Right lobe of liver (tissue), 6 donors: ENCODE results near the gene GLDN. TPM values are rescaled to one million over a fixed set of nuclear protein-coding genes. Genes with fewer than 3 reads are reported as not detected.

Experiments used
- ATAC-seq, 4 donors: fragments of 200-7000 bp; cut with Tn5 transposase; one replicate each; pipeline ENCODE4 v1.9.1; 2020; ENCODE audit warnings: mild to moderate bottlenecking in 4 of 4, moderate library complexity in 4 of 4
- DNase-seq, 3 donors: peaks; one replicate each; pipeline ENCODE4 v3.0.0-alpha.2; 2020
- H3K27ac ChIP-seq, 3 donors: fragments of 200-600 bp; one replicate each; pipeline ENCODE4 v1.8.0; 2022
- H3K27me3 ChIP-seq, 2 donors: fragments of 200-600 bp; one replicate each; pipeline ENCODE4 v1.8.0; 2022
- H3K36me3 ChIP-seq, 4 donors: fragments of 200-600 bp; sonication (generic) in 1 of 4; one replicate each; pipeline versions ENCODE4 v1.5.1 to v1.8.0; 2017 to 2022; ENCODE audit warnings: control low read depth in 1 of 4
- H3K4me1 ChIP-seq, 4 donors: fragments of 200-600 bp; sonication (generic) in 1 of 4; one replicate each; pipeline versions ENCODE4 v1.5.1 to v1.8.0; 2017 to 2022; ENCODE audit warnings: control low read depth in 1 of 4
- H3K4me3 ChIP-seq, 3 donors: fragments of 200-600 bp; one replicate each; pipeline ENCODE4 v1.8.0; 2022
- H3K9me3 ChIP-seq, 4 donors: fragments of 200-600 bp; sonication (generic) in 1 of 4; one replicate each; pipeline versions ENCODE4 v1.5.1 to v1.8.0; 2017 to 2022; ENCODE audit warnings: control low read depth in 1 of 4
- POLR2A ChIP-seq: fragments of 450-650 bp; IDR thresholded peaks from one replicate; pipeline ENCODE4 v1.6.1; 2017; ENCODE audit warnings: antibody characterized with exemption, mild to moderate bottlenecking
- WGBS: methylation state at CpG from one replicate; pipeline ENCODE4 v1.1.6; 2018; ENCODE audit warnings: low coverage, low lambda C conversion rate; ENCODE audit not compliant: insufficient coverage; ENCODE audit errors: missing lambda C conversion rate; 5-methylcytosine and 5-hydroxymethylcytosine counted together
- intact Hi-C, 2 donors: fragments of 100-400 bp; cut with DNase I; formaldehyde crosslinking; loops; one replicate each; pipeline versions ENCODE4 v1.11.2 to v1.14.1; 2022
- total RNA-seq, 6 experiments: library from RNA; depleted of rRNA in 2 of 6; stranded (reverse); fragments of >200 nt in 2 of 6; fragmentation: NEBNext Ultra II Directional in 3 of 6; extraction: Animal tissue kit (Norgen Biotek cat#: 25700) in 3 of 6; gene quantifications; one replicate each; pipeline versions ENCODE4 v1.1.0 to v1.2.4, GENCODE V29; 2016 to 2023
- TF ChIP-seq, protein P1 (sequence below), 4 donors: fragments of 200-600 bp in 3 of 4; fragments of 450-650 bp in 1 of 4; IDR thresholded peaks; one replicate each; pipeline versions ENCODE4 v1.5.1 to v1.8.0; 2016 to 2022; ENCODE audit warnings: antibody characterized with exemption in 4 of 4, mild to moderate bottlenecking in 2 of 4
- donor health status: DM: no; HTN: yes; CAD: no.
- donor health status: DM: no; HTN: no; CAD: no.
- donor health status: DM: no; HTN: no; CAD: no.
- donor health status: DM: no; HTN: yes; CAD: no.
- donor health status: DM: no; HTN: yes; CAD: no.

The GLDN gene
- total RNA-seq, 6 experiments from 2014 or later = 0.18 to 0.81 (median 0.43) TPM

DNA sequence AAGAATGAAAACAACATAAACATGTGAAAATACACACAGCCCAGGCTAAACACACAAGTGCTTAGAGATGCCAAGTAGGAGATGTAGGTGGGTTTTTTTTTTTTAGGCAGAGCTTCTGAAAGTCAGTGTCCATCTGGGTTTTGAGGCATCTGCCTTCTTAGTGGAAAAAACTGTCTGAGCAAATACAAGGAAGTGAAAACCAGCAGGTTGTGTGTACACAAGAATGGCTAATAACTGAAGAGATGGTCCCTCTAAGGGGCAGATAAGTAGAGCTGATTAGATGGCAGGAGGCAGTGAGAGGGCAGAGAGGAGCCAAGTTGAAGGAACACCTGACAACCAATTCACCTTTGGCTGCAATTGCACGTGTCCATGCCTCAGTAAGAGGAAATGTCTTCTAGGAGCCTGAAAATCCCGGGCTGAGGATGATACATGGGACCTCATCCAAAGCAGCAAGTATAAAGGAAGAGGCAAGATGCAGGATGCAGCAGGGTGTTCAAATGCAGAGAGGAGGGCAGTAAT, 37.9 kb upstream of the GLDN start:
- no peak for DNase-seq
- no peak for ATAC-seq
- intact Hi-C loops = no loop called here
- no peak overlapping the region for H3K27ac ChIP-seq
- H3K4me1 ChIP-seq = no peaks in the 10 kb centered on the region
- H3K4me3 ChIP-seq = no peak overlapping the region
- TF ChIP-seq POLR2A = no peak
- TF ChIP-seq, protein P1, sequence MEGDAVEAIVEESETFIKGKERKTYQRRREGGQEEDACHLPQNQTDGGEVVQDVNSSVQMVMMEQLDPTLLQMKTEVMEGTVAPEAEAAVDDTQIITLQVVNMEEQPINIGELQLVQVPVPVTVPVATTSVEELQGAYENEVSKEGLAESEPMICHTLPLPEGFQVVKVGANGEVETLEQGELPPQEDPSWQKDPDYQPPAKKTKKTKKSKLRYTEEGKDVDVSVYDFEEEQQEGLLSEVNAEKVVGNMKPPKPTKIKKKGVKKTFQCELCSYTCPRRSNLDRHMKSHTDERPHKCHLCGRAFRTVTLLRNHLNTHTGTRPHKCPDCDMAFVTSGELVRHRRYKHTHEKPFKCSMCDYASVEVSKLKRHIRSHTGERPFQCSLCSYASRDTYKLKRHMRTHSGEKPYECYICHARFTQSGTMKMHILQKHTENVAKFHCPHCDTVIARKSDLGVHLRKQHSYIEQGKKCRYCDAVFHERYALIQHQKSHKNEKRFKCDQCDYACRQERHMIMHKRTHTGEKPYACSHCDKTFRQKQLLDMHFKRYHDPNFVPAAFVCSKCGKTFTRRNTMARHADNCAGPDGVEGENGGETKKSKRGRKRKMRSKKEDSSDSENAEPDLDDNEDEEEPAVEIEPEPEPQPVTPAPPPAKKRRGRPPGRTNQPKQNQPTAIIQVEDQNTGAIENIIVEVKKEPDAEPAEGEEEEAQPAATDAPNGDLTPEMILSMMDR (IDR thresholded peaks at IDR 0.05) = no peak
- WGBS = no CpG with 5 or more reads among the region's 2 CpGs
- no peaks in the 10 kb centered on the region for H3K36me3 ChIP-seq
- H3K9me3 ChIP-seq = no peaks in the 10 kb centered on the region
- no peaks in the 10 kb centered on the region for H3K27me3 ChIP-seq

DNA sequence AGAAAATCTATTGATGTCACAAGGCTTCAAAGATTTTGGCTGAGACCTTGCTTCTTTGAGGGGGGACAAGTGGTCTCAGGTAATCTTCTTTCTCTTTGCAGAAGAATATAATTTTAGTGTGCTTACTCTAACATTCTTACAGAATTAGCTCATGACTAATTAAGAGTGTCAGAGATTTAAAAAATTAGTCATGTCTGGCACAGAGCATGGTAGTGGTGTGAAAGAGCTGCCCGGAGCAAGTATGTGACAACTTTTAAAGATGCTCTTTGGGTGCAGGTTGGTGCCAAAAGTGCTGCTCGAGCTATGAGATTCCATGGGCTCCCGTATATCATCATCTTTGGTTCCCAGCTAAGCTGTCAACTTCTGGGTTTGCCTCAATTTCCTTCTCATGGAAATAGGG, 34.1 kb upstream of the GLDN start:
- WGBS = 73% methylated on average over 1 of the region's 3 CpGs
- intact Hi-C loops = no loop called here
- Histone ChIP-seq H3K4me1 (no peaks in the 10 kb centered on the region), H3K9me3 (no peaks in the 10 kb centered on the region), H3K27ac (no peak overlapping the region), H3K4me3 (no peak overlapping the region), H3K27me3 (no peaks in the 10 kb centered on the region), H3K36me3 (no peaks in the 10 kb centered on the region)
- TF ChIP-seq, protein P1 (IDR thresholded peaks at IDR 0.05) = no peak
- no peak for TF ChIP-seq POLR2A
- no peak for ATAC-seq
- no peak for DNase-seq

DNA sequence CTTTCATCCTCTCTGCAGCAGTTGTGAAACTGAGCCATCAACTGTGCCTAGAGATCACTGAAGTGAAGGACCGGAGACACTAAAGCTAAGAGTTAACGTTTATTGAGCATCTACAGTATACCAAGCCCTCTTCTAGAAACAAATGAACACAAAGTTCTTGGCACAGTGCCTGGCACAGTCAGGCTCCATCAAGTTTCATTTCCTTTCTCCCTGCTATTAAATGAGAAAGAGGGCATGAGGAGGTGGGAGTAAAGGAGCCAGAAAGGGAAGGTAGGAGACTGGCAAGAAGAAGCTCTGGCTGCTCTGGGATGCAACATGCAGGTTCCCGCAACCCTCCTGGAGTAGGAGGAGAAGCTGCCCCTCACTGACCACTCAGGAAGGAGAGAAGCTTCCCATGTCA, 33.6 kb upstream of the GLDN start:
- TF ChIP-seq, protein P1 (IDR thresholded peaks at IDR 0.05) = no peak
- TF ChIP-seq POLR2A = no peak
- no peaks in the 10 kb centered on the region for H3K4me1 ChIP-seq
- no peak overlapping the region for H3K27ac ChIP-seq
- ATAC-seq (peak in 1 of 4 donors; percentile 20), DNase-seq (no peak)
- no peaks in the 10 kb centered on the region for H3K36me3 ChIP-seq
- 56% methylated on average over 3 of the region's 3 CpGs for WGBS
- intact Hi-C loops = no loop called here
- no peaks in the 10 kb centered on the region for H3K27me3 ChIP-seq
- no peaks in the 10 kb centered on the region for H3K9me3 ChIP-seq
- no peak overlapping the region for H3K4me3 ChIP-seq

DNA sequence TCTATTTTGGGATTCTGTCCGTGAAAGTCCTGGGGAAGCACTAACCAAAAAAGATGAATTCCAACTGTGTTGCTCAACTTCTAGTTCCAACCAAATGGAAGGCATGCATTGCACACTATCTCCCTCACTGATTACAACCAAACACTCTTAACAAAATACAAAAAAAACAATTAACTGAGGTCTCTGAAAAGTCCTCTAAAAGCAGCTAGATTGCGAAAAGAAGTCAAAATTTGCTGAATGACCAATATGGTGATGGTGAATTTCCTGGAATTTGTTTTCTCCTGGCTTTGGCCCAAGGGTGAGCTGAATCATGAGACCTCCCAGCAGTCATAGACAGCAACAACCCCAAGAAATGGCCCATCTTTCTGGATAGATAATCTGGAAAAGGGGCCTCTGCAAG, 31.4 kb upstream of the GLDN start:
- intact Hi-C loops = no loop called here

More for the DNA sequence above, 31.4 kb upstream of the GLDN start:
- 59% methylated on average over 2 of the region's 2 CpGs for WGBS
- no peaks in the 10 kb centered on the region for H3K4me1 ChIP-seq
- ATAC-seq (no peak), DNase-seq (no peak)
- H3K4me3 ChIP-seq = no peak overlapping the region
- H3K36me3 ChIP-seq = no peaks in the 10 kb centered on the region
- H3K27me3 ChIP-seq = no peaks in the 10 kb centered on the region
- no peaks in the 10 kb centered on the region for H3K9me3 ChIP-seq
- TF ChIP-seq, protein P1 (IDR thresholded peaks at IDR 0.05) = no peak
- TF ChIP-seq POLR2A = no peak
- no peak overlapping the region for H3K27ac ChIP-seq
